Bronchial epithelial cell (primary cell): ENCODE data around the gene PLEKHD1. TPM values are rescaled to one million over a fixed set of nuclear protein-coding genes. Genes with fewer than 3 reads are reported as not detected.
A peak's percentile ranks its signal among the peaks of the same experiment; 100 is the strongest.

Source experiments
- DNase-seq: peaks from one replicate; pipeline ENCODE4 v3.0.0-alpha.2; 2010; ENCODE audit warnings: low read depth
- FAIRE-seq: peaks from 2 replicates; lab custom pipeline; 2011; peaks lifted over from hg19 to GRCh38; lab: Jason Lieb, UNC
- H3K27me3 ChIP-seq: 2 replicates; pipeline ENCODE4 v1.5.1; 2011; ENCODE audit warnings: low read length; ENCODE audit not compliant: control insufficient read depth, insufficient read depth
- H3K36me3 ChIP-seq: 2 replicates; pipeline ENCODE4 v1.5.1; 2011; ENCODE audit warnings: low read length; ENCODE audit not compliant: control insufficient read depth, insufficient read depth
- H3K4me3 ChIP-seq: 2 replicates; pipeline ENCODE4 v1.5.1; 2011; ENCODE audit warnings: mild to moderate bottlenecking, low read depth, low read length, control low read depth
- CTCF ChIP-seq: IDR thresholded peaks from 2 replicates; pipeline ENCODE4 v1.5.1; 2011; ENCODE audit warnings: mild to moderate bottlenecking, moderate library complexity, low read length, control low read depth, inconsistent platforms; ENCODE audit not compliant: insufficient read depth, severe bottlenecking
- total RNA-seq: library from RNA; depleted of rRNA; stranded (reverse); fragments of >200 nt; gene quantifications from 2 replicates; pipeline ENCODE4 v1.2.1, GENCODE V29; 2014

PLEKHD1 gene
- total RNA-seq, 1 donor from 2014 or later = 0.26 TPM

- DNase-seq (peak; percentile 51), FAIRE-seq (no peak)
- peaks cover 40% of the 10 kb centered on the region for H3K27me3 ChIP-seq
- TF ChIP-seq CTCF = peak; percentile 77
- no peaks in the 10 kb centered on the region for H3K36me3 ChIP-seq
- H3K4me3 ChIP-seq = no peak within 1 kb of the TSS
Observed at GRCh38 chr14:69574263-69574953, 89.9 kb downstream of the PLEKHD1 start, which contains the start of gene CCDC177. TSS of gene CCDC177 (minus strand) at chr14:69574871. CDS start at chr14:69573622, 1,249 bp downstream.

- no peaks in the 10 kb centered on the region for H3K36me3 ChIP-seq
- H3K4me3 ChIP-seq = no peak overlapping the region
- no peak for TF ChIP-seq CTCF
- H3K27me3 ChIP-seq = peaks cover 38% of the 10 kb centered on the region
- DNase-seq (no peak), FAIRE-seq (no peak)
Observed at GRCh38 chr14:69574954-69575295, 90.4 kb downstream of the PLEKHD1 start.

GRCh38 chr14:69579476-69579875, 94.9 kb downstream of the PLEKHD1 start:
- FAIRE-seq = no peak

GRCh38 chr14:69580009-69580577, 95.6 kb downstream of the PLEKHD1 start:
- peak; percentile 99 for DNase-seq
- Histone ChIP-seq H3K27me3 (peaks cover 5% of the 10 kb centered on the region), H3K36me3 (no peaks in the 10 kb centered on the region), H3K4me3 (no peak overlapping the region)
- peak; percentile 69 for TF ChIP-seq CTCF
- FAIRE-seq = peak; percentile 96

More at GRCh38 chr14:69579476-69579875, 94.9 kb downstream of the PLEKHD1 start:
- H3K4me3 ChIP-seq = no peak overlapping the region
- no peak for DNase-seq
- peaks cover 7% of the 10 kb centered on the region for H3K27me3 ChIP-seq
- no peak for TF ChIP-seq CTCF
- no peaks in the 10 kb centered on the region for H3K36me3 ChIP-seq

Other genes with a start within 250 kb of the PLEKHD1 start
- gene GALNT16, start 224.6 kb upstream of the PLEKHD1 start, total RNA-seq = not detected in 2 replicates
- 91.6 and 242 TPM in 2 replicates for gene ERH, start 86.4 kb upstream of the PLEKHD1 start, total RNA-seq
- gene SLC39A9, start 86.0 kb upstream of the PLEKHD1 start, total RNA-seq = 112 and 140 TPM in 2 replicates
- not detected in 2 replicates for gene CCDC177, start 90.1 kb downstream of the PLEKHD1 start, total RNA-seq
- 3.9 and 5.6 TPM in 2 replicates for gene SUSD6, start 126.9 kb downstream of the PLEKHD1 start, total RNA-seq